K562 (cell line): Measurements from ENCODE around the gene LAMTOR1. TPM values are rescaled to one million over a fixed set of nuclear protein-coding genes. Genes with fewer than 3 reads are reported as not detected.

Source experiments
- CC2D1A ChIP-seq: fragments of 450-650 bp; IDR thresholded peaks from 2 replicates; pipeline ENCODE4 v1.6.1; 2017; ENCODE audit warnings: mild to moderate bottlenecking
- CREB1 ChIP-seq, 2 experiments: sonication (generic) in 1 of 2; formaldehyde crosslinking in 1 of 2; IDR thresholded peaks; 2 replicates each; pipeline versions ENCODE4 v1.6.1 to v1.8.0; 2012 to 2022; ENCODE audit warnings: inconsistent platforms in 1 of 2, mild to moderate bottlenecking in 1 of 2, missing genetic modification reagents in 1 of 2, moderate library complexity in 1 of 2
- DIDO1 ChIP-seq: fragments of 450-650 bp; IDR thresholded peaks from 2 replicates; pipeline ENCODE4 v1.6.1; 2016; ENCODE audit warnings: low read depth, missing biosample characterization, missing genetic modification characterization
- ELF4 ChIP-seq: fragments of 450-650 bp; formaldehyde crosslinking; IDR thresholded peaks from 2 replicates; pipeline ENCODE4 v1.4.0; 2022; ENCODE audit warnings: missing genetic modification characterization
- GTF2A2 ChIP-seq: IDR thresholded peaks from 2 replicates; pipeline ENCODE4 v1.6.1; 2016; ENCODE audit warnings: mild to moderate bottlenecking, missing genetic modification characterization, missing compliant biosample characterization
- KDM5B ChIP-seq: fragments of 200-600 bp; sonication (generic); IDR thresholded peaks from 2 replicates; pipeline ENCODE4 v1.6.1; 2012; ENCODE audit warnings: low read depth, mild to moderate bottlenecking, moderate library complexity, low read length, control low read depth, inconsistent platforms; ENCODE audit not compliant: insufficient replicate concordance
- MEF2D ChIP-seq: conservative IDR thresholded peaks from 2 replicates; pipeline ENCODE4 v1.6.1; 2016; ENCODE audit warnings: low read depth, missing genetic modification characterization, missing compliant biosample characterization
- RBM22 ChIP-seq: fragments of 200-400 bp; formaldehyde crosslinking; IDR thresholded peaks from 2 replicates; pipeline ENCODE4 v1.6.1; 2018; ENCODE audit warnings: low read length, low read depth; ENCODE audit not compliant: poor library complexity, severe bottlenecking
- RBM25 ChIP-seq: fragments of 200-400 bp; formaldehyde crosslinking; IDR thresholded peaks from 2 replicates; pipeline ENCODE4 v1.6.1; 2018; ENCODE audit warnings: low read length, low read depth, moderate library complexity; ENCODE audit not compliant: severe bottlenecking
- RHOXF2B ChIP-seq: fragments of 250-450 bp; sonication (Bioruptor Pico); conservative IDR thresholded peaks from 2 replicates; pipeline ENCODE4 v1.5.1; 2021
- TAF15 ChIP-seq: fragments of 200-400 bp; formaldehyde crosslinking; IDR thresholded peaks from 2 replicates; pipeline ENCODE4 v1.6.1; 2017; ENCODE audit warnings: mild to moderate bottlenecking, low read depth, low read length, moderate library complexity
- TEAD2 ChIP-seq: fragments of 450-650 bp; IDR thresholded peaks from 2 replicates; pipeline ENCODE4 v1.6.1; 2016; ENCODE audit warnings: missing genetic modification characterization, control low read depth, missing compliant biosample characterization
- WHSC1 ChIP-seq: IDR thresholded peaks from one replicate; pipeline ENCODE4 v1.6.1; 2012; ENCODE audit warnings: low read length, control low read depth, inconsistent platforms
- ZBTB17 ChIP-seq: fragments of 450-650 bp; formaldehyde crosslinking; IDR thresholded peaks from 2 replicates; pipeline ENCODE4 v1.4.0; 2020; ENCODE audit warnings: mild to moderate bottlenecking
- ZBTB2 ChIP-seq: fragments of 450-650 bp; IDR thresholded peaks from 2 replicates; pipeline ENCODE4 v1.6.1; 2016; ENCODE audit warnings: antibody characterized with exemption
- ZNF449 ChIP-seq: fragments of 250-450 bp; sonication (Bioruptor Pico); IDR thresholded peaks from 2 replicates; pipeline ENCODE4 v1.8.0; 2022; ENCODE audit warnings: moderate library complexity, mild to moderate bottlenecking, inconsistent platforms
- ZNF785 ChIP-seq: fragments of 250-450 bp; sonication (Bioruptor Pico); IDR thresholded peaks from 2 replicates; pipeline ENCODE4 v1.4.0; 2020; ENCODE audit warnings: mild to moderate bottlenecking
- polyA plus RNA-seq, 8 experiments: library from polyadenylated mRNA; depleted of rRNA in 4 of 8; stranded (reverse) in 5 of 8; unstranded in 3 of 8; fragments of >200 nt; fragmentation: Nextera tagmentation in 2 of 8; fragmentation: Illumina TruSeq in 1 of 8; extraction: Ambion mirVana in 2 of 8; extraction: Trizol in 1 of 8; gene quantifications; 2 replicates each; pipeline versions ENCODE4 v1.2.1 to v1.2.3, GENCODE V29; 2011 to 2014; ENCODE audit warnings: inconsistent platforms in 1 of 8, missing spikeins in 1 of 8
- total RNA-seq, 7 experiments: library from RNA; depleted of rRNA in 6 of 7; stranded (reverse); fragments of >200 nt in 6 of 7; fragmentation: Illumina TruSeq in 2 of 7; extraction: Trizol in 2 of 7; gene quantifications; 2 replicates each; pipeline versions ENCODE4 v1.2.1 to v1.2.3, GENCODE V29; 2011 to 2021; ENCODE audit warnings: low replicate concordance in 1 of 7
- TF ChIP-seq, protein P1 (sequence below): fragments of 450-650 bp; formaldehyde crosslinking; IDR thresholded peaks from 2 replicates; pipeline ENCODE4 v1.4.0; 2020; ENCODE audit warnings: mild to moderate bottlenecking
- TF ChIP-seq, protein P2 (sequence below), 2 experiments: IDR thresholded peaks in 1 of 2; conservative IDR thresholded peaks in 1 of 2; 2 replicates each; pipeline ENCODE4 v1.6.1; 2016; ENCODE audit warnings: low read depth in 2 of 2, mild to moderate bottlenecking in 1 of 2, missing compliant biosample characterization in 1 of 2, missing genetic modification characterization in 1 of 2, moderate library complexity in 1 of 2
- TF ChIP-seq, protein P3 (sequence below): fragments of 250-450 bp; sonication (Bioruptor Pico); IDR thresholded peaks from 2 replicates; pipeline ENCODE4 v1.8.0; 2021; ENCODE audit warnings: borderline replicate concordance, mild to moderate bottlenecking, moderate library complexity; ENCODE audit not compliant: poor library complexity, severe bottlenecking

The LAMTOR1 gene
- total and polyA plus RNA-seq, 9 of the 15 experiments (the other 6 are each of a cell fraction or from before 2014, with no cell fraction given) = 62.6 to 104 (median 85.3) TPM

DNA sequence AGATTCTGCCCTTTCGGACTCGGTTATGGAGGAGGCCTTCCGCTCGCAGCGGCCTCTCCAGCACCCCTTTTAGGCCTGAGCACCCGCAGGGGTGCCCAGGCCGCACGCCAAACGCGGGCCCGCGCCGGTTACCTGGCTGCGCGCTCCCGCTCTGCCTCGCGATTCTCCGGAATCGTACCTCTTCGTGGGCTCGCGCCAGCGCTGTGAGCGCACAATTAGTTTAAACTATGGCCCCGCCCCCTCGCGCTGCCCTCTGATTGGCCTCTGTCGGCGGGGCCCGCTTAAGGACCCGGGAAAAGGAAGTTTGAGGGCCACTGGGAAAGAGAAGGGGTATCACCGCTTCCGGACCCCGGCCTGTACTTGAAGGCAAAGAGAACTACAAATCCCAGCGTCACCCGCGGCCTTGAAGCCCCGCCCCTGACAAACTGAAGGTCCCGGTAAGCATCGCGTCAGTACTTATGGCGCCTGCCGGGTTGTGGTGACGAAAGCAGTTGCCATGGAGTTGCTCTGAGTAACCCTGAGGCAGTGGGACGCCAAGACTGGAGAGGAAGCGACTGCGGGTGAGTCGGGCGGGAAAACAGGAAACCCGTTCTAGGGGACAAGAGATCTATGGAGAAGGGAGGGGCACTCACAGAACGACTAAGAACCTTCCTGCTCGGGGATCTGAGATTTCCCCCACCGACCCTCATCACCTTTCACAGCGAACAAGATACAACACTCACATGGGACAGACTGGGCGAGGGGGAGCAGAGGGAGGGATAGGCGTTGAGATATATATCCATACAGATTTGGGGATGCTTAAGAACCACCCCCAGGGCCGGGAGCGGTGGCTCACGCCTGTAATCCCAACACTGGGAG lies 22.5 kb downstream of the LAMTOR1 start, which contains the start of the genes LRRC51 and NUMA1 (continued):
- no peak for TF ChIP-seq ZBTB2
- no peak for TF ChIP-seq RHOXF2B (CRISPR knock-in tag)
- TF ChIP-seq RBM25 = no peak
- TF ChIP-seq CREB1 (IDR thresholded peaks at IDR 0.05) = peak; percentile 96
- TF ChIP-seq CREB1 (CRISPR knock-in tag; IDR thresholded peaks at IDR 0.05) = peak; percentile 96
- no peak for TF ChIP-seq ELF4
- TF ChIP-seq DIDO1 (tag) = no peak
- no peak for TF ChIP-seq ZNF449
- no peak for TF ChIP-seq TEAD2 (tag)
- TF ChIP-seq ZBTB17 = 0 out of 2 replicates have a peak, but pooled peaks have one; percentile 48
- TF ChIP-seq, protein P1, sequence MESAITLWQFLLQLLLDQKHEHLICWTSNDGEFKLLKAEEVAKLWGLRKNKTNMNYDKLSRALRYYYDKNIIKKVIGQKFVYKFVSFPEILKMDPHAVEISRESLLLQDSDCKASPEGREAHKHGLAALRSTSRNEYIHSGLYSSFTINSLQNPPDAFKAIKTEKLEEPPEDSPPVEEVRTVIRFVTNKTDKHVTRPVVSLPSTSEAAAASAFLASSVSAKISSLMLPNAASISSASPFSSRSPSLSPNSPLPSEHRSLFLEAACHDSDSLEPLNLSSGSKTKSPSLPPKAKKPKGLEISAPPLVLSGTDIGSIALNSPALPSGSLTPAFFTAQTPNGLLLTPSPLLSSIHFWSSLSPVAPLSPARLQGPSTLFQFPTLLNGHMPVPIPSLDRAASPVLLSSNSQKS (CRISPR knock-in tag) = no peak
- no peak for TF ChIP-seq GTF2A2
- no peak for TF ChIP-seq WHSC1
- peak; percentile 63 for TF ChIP-seq KDM5B
- TF ChIP-seq, protein P2, sequence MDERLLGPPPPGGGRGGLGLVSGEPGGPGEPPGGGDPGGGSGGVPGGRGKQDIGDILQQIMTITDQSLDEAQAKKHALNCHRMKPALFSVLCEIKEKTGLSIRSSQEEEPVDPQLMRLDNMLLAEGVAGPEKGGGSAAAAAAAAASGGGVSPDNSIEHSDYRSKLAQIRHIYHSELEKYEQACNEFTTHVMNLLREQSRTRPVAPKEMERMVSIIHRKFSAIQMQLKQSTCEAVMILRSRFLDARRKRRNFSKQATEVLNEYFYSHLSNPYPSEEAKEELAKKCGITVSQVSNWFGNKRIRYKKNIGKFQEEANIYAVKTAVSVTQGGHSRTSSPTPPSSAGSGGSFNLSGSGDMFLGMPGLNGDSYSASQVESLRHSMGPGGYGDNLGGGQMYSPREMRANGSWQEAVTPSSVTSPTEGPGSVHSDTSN (CRISPR knock-in tag; IDR thresholded peaks at IDR 0.05; ENCODE audit: low read depth) = no peak
- TF ChIP-seq, protein P2 (tag; conservative IDR thresholded peaks at IDR 0.05; ENCODE audit: low read depth) = no peak
- TF ChIP-seq TAF15 = no peak
- TF ChIP-seq RBM22 = peak; percentile 93
- no peak for TF ChIP-seq MEF2D
- TF ChIP-seq, protein P3, sequence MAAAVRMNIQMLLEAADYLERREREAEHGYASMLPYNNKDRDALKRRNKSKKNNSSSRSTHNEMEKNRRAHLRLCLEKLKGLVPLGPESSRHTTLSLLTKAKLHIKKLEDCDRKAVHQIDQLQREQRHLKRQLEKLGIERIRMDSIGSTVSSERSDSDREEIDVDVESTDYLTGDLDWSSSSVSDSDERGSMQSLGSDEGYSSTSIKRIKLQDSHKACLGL = no peak
- no peak for TF ChIP-seq ZNF785 (CRISPR knock-in tag)
- TF ChIP-seq CC2D1A = no peak
